Activated CD4-positive, alpha-beta T cell treated with anti-CD3 and anti-CD28 coated beads for 36 hours (primary cell): Measurements from ENCODE around the gene GRIPAP1. TPM values are rescaled to one million over a fixed set of nuclear protein-coding genes. Genes with fewer than 3 reads are reported as not detected.

Experiments used
- ATAC-seq: fragments of 200-7000 bp; cut with Tn5 transposase; one replicate; pipeline ENCODE4 v1.10.0; 2021; ENCODE audit warnings: mild to moderate bottlenecking, moderate library complexity
- CTCF ChIA-PET: fragments of 350-600 bp; sonication (Branson Sonifier 250); formaldehyde crosslinking; loops from one replicate; lab custom pipeline; 2021; ENCODE audit warnings: antibody characterized with exemption; lab: Charles Lee
- POLR2A ChIA-PET: fragments of 350-600 bp; sonication (Branson Sonifier 250); formaldehyde crosslinking; loops from one replicate; lab custom pipeline; 2021; ENCODE audit warnings: antibody characterized with exemption, inconsistent platforms; lab: Charles Lee
- DNase-seq: peaks from one replicate; pipeline ENCODE4 v3.0.0-alpha.2; 2020
- H3K27ac Mint-ChIP-seq: one replicate; pipeline ENCODE4 v1.8.0; 2021; ENCODE audit warnings: mixed read lengths
- H3K27me3 Mint-ChIP-seq: one replicate; pipeline ENCODE4 v1.8.0; 2021; ENCODE audit warnings: mixed read lengths
- H3K36me3 Mint-ChIP-seq: one replicate; pipeline ENCODE4 v1.8.0; 2021; ENCODE audit warnings: low read depth, mixed read lengths
- H3K4me1 Mint-ChIP-seq: one replicate; pipeline ENCODE4 v1.8.0; 2021; ENCODE audit warnings: mixed read lengths
- H3K4me3 Mint-ChIP-seq: one replicate; pipeline ENCODE4 v1.8.0; 2021; ENCODE audit warnings: mild to moderate bottlenecking, moderate library complexity, mixed read lengths
- H3K9me3 Mint-ChIP-seq: one replicate; pipeline ENCODE4 v1.8.0; 2021; ENCODE audit warnings: low read depth, mixed read lengths
- intact Hi-C, 2 experiments: fragments of 100-400 bp; cut with DNase I in 1 of 2; cut with micrococcal nuclease in 1 of 2; formaldehyde crosslinking; loops; one replicate each; pipeline versions ENCODE4 v1.14.2 to v1.15.1; 2022 to 2024; cut with DNase I, micrococcal nuclease
- total RNA-seq, 2 experiments: library from RNA; stranded (reverse); gene quantifications; one replicate each; pipeline ENCODE4 v1.2.3, GENCODE V29; 2021

GRIPAP1 gene
- 10 to 100 TPM; 57.8 to 63.3 TPM for total RNA-seq

- H3K27ac Mint-ChIP-seq: peak within 1 kb of the TSS; percentile 98
- H3K9me3 Mint-ChIP-seq: no peaks in the 10 kb centered on the region
- ChIA-PET POLR2A (interaction anchor here (1.0 kb wide), 1 partner anchor 326 kb away, joined by 7 read pairs; no protein-coding TSS in a partner anchor), CTCF (interaction anchor here (0.6 to 1.3 kb wide), 4 partner anchors 41 to 227 kb away, joined by 3 to 5 read pairs (median 4); partner anchors contain the start of gene TFE3)
- DNase-seq (peak; percentile 87), ATAC-seq (peak; percentile 82)
- peaks cover 27% of the 10 kb centered on the region for H3K36me3 Mint-ChIP-seq
- no peaks in the 10 kb centered on the region for H3K27me3 Mint-ChIP-seq
- intact Hi-C loops: loop anchor here (1.0 to 5.0 kb wide), 13 partner anchors 41 to 428 kb away; partner anchors contain the start of genes TFE3 (in 2 of the 2), OTUD5 (in 1 of the 2), PPP1R3F (in 1 of the 2) and PRAF2 (in 1 of the 2)
- peaks cover 34% of the 10 kb centered on the region for H3K4me1 Mint-ChIP-seq
- peak within 1 kb of the TSS; percentile 97 for H3K4me3 Mint-ChIP-seq
Measured at GRCh38 chrX:49002091-49002935, at the start of gene GRIPAP1. GRIPAP1 (minus strand) TSS chrX:49002264; CDS start chrX:49002229, 35 bp downstream.

- Mint-ChIP-seq H3K27me3 (no peaks in the 10 kb centered on the region), H3K4me3 (peak overlapping the region; percentile 93), H3K36me3 (peaks cover 7% of the 10 kb centered on the region), H3K9me3 (no peaks in the 10 kb centered on the region), H3K4me1 (peaks cover 36% of the 10 kb centered on the region), H3K27ac (peak overlapping the region; percentile 86)
- ChIA-PET POLR2A (interaction anchor here (0.5 to 0.9 kb wide), 3 partner anchors 9 to 455 kb away, joined by 3 to 6 read pairs (median 3); no protein-coding TSS in a partner anchor), CTCF (interaction anchor here (0.7 to 1.4 kb wide), 2 partner anchors 85 to 168 kb away, joined by 3 to 8 read pairs; no protein-coding TSS in a partner anchor)
- intact Hi-C loops: loop anchor here (1.0 kb wide), 12 partner anchors 9 to 470 kb away; partner anchors contain the start of genes GRIPAP1 (in 2 of the 2), PIM2 (in 1 of the 2), PPP1R3F (in 1 of the 2) and PQBP1 (in 1 of the 2)
- DNase-seq: no peak
- ATAC-seq: no peak
Measured at GRCh38 chrX:49043987-49044281, 41.9 kb upstream of the GRIPAP1 start.

- intact Hi-C loops: loop anchor here (1.0 kb wide), 12 partner anchors 10 to 469 kb away; partner anchors contain the start of genes GRIPAP1 (in 2 of the 2), PIM2 (in 1 of the 2), PPP1R3F (in 1 of the 2) and PQBP1 (in 1 of the 2)
- H3K4me3 Mint-ChIP-seq: peak within 1 kb of the TSS; percentile 93
- H3K27ac Mint-ChIP-seq: peak within 1 kb of the TSS; percentile 94
- ATAC-seq (peak; percentile 91), DNase-seq (peak; percentile 97)
- ChIA-PET CTCF (interaction anchor here (0.9 to 1.4 kb wide), 3 partner anchors 10 to 85 kb away, joined by 4 to 8 read pairs (median 5); partner anchors contain the start of gene GRIPAP1), POLR2A (interaction anchor here (0.5 to 0.9 kb wide), 3 partner anchors 9 to 454 kb away, joined by 3 to 6 read pairs (median 3); no protein-coding TSS in a partner anchor)
- H3K36me3 Mint-ChIP-seq: peaks cover 12% of the 10 kb centered on the region
- peaks cover 41% of the 10 kb centered on the region for H3K4me1 Mint-ChIP-seq
- H3K9me3 Mint-ChIP-seq: no peaks in the 10 kb centered on the region
- no peaks in the 10 kb centered on the region for H3K27me3 Mint-ChIP-seq
Measured at GRCh38 chrX:49043220-49043986, 41.3 kb upstream of the GRIPAP1 start, which contains the start of gene TFE3. TFE3 (minus strand) TSS chrX:49043357; CDS start chrX:49043226, 131 bp downstream.

DNA sequence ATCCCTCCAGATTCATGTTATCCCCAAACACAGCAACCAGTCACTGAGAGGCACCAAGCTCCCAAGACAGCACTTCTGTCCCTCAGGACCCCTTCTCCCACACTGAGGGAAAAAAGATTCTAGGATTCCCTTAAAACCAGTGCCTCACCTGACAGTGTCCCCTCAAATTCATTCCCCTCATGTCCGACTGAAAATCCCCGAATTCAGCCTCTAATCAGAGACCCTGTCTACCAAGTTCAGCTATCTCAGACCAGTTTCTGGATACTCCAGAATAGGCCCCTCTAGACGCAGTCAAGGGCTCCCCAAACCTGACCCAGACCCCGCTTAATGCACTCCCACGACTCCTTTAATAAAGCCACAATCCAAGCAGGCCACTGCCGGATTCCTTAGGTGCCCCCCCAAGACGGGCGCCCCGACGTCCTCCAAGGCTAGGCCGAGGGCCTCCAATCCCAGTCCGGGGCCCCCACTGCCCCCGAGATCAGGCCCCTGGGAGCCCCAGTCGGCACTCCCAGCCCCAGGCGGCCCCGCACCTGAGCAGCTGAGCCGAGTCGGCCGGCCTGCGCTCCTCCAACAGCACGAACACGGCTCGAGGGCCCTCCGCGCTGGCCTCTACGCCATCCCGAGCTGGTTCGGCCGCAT lies 40.6 kb upstream of the GRIPAP1 start:
- CTCF ChIA-PET: interaction anchor here (0.6 to 1.1 kb wide), 3 partner anchors 10 to 96 kb away, joined by 3 to 5 read pairs (median 4); partner anchors contain the start of gene GRIPAP1
- POLR2A ChIA-PET: interaction anchor here (0.9 kb wide), 1 partner anchor 10 kb away, joined by 3 read pairs; no protein-coding TSS in a partner anchor
- intact Hi-C loops: loop anchor here (1.0 kb wide), 12 partner anchors 11 to 468 kb away; partner anchors contain the start of genes GRIPAP1 (in 2 of the 2), PIM2 (in 1 of the 2), PPP1R3F (in 1 of the 2) and PQBP1 (in 1 of the 2)
- Mint-ChIP-seq H3K4me3 (peak overlapping the region; percentile 93), H3K27ac (peak overlapping the region; percentile 94), H3K27me3 (no peaks in the 10 kb centered on the region), H3K9me3 (no peaks in the 10 kb centered on the region), H3K36me3 (peaks cover 16% of the 10 kb centered on the region), H3K4me1 (peaks cover 41% of the 10 kb centered on the region)
- ATAC-seq (no peak), DNase-seq (no peak)

GRCh38 chrX:49041744-49042580 lies 39.9 kb upstream of the GRIPAP1 start:
- DNase-seq: peak; percentile 20
- CTCF ChIA-PET: interaction anchor here (0.6 kb wide), 3 partner anchors 73 to 146 kb away, joined by 3 read pairs; no protein-coding TSS in a partner anchor
- peaks cover 17% of the 10 kb centered on the region for H3K36me3 Mint-ChIP-seq

GRCh38 chrX:49040376-49040955 lies 38.4 kb upstream of the GRIPAP1 start:
- CTCF ChIA-PET: no interaction called here
- H3K27me3 Mint-ChIP-seq: no peaks in the 10 kb centered on the region
- DNase-seq (no peak), ATAC-seq (no peak)
- H3K36me3 Mint-ChIP-seq: peaks cover 19% of the 10 kb centered on the region
- H3K4me1 Mint-ChIP-seq: peaks cover 41% of the 10 kb centered on the region
- POLR2A ChIA-PET: interaction anchor here (0.6 kb wide), 1 partner anchor 343 kb away, joined by 3 read pairs; no protein-coding TSS in a partner anchor
- no peaks in the 10 kb centered on the region for H3K9me3 Mint-ChIP-seq
- H3K4me3 Mint-ChIP-seq: peak overlapping the region; percentile 43
- intact Hi-C loops: no loop called here
- H3K27ac Mint-ChIP-seq: peak overlapping the region; percentile 76

More at GRCh38 chrX:49041744-49042580, 39.9 kb upstream of the GRIPAP1 start:
- peak overlapping the region; percentile 93 for H3K4me3 Mint-ChIP-seq
- no peak for ATAC-seq
- no peaks in the 10 kb centered on the region for H3K9me3 Mint-ChIP-seq
- H3K4me1 Mint-ChIP-seq: peaks cover 41% of the 10 kb centered on the region
- no peaks in the 10 kb centered on the region for H3K27me3 Mint-ChIP-seq
- H3K27ac Mint-ChIP-seq: peak overlapping the region; percentile 94
- POLR2A ChIA-PET: no interaction called here
- intact Hi-C loops: no loop called here

DNA sequence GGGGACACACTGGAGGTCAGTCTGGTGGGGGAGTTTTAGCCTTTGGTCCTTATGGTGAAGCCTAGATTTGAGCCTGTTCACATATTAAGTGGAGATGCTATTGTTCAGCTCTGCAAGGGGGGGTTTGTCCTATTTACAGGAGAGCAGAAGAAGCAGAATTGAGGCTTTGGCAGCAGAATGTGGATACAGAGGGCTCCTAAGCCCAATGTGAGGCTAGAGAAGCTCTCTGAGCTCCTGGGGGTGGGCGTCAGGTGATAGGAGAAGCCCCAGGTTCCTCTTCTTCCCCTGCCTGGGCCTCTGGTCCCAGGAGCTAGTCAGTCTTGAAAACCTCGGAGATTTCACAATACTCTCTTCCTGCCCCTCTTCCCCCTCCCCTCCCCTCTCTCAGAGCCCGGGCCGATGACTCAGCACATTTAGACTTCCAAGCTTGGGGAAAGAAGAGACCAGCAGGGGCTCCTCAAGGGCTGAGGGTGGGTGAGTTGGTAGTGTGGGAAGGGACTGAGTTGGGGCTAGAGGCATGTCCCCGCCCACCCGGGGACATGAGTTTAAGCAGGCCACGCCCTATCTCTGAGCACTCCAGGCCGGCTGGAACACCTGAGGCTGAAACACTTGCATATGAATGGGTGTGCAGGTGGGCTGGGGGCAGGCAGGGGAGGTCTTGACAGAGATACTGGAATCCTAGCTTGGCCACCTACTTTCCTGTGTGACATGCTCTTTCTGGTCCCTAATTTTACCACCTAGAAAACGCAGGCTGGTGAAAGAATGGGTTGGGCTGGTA lies 37.7 kb upstream of the GRIPAP1 start:
- intact Hi-C loops: no loop called here

GRCh38 chrX:49037883-49038475 lies 35.9 kb upstream of the GRIPAP1 start:
- CTCF ChIA-PET: interaction anchor here (0.8 kb wide), 1 partner anchor 53 kb away, joined by 3 read pairs; no protein-coding TSS in a partner anchor
- Mint-ChIP-seq H3K36me3 (peaks cover 28% of the 10 kb centered on the region), H3K27ac (no peak overlapping the region), H3K4me3 (no peak overlapping the region), H3K4me1 (peaks cover 35% of the 10 kb centered on the region), H3K27me3 (no peaks in the 10 kb centered on the region), H3K9me3 (no peaks in the 10 kb centered on the region)
- POLR2A ChIA-PET: no interaction called here
- DNase-seq (no peak), ATAC-seq (no peak)
- intact Hi-C loops: no loop called here

More for the DNA sequence above, 37.7 kb upstream of the GRIPAP1 start:
- Mint-ChIP-seq H3K27ac (peak overlapping the region; percentile 76), H3K4me1 (peaks cover 41% of the 10 kb centered on the region), H3K36me3 (peaks cover 19% of the 10 kb centered on the region), H3K9me3 (no peaks in the 10 kb centered on the region), H3K27me3 (no peaks in the 10 kb centered on the region), H3K4me3 (peak overlapping the region; percentile 43)
- DNase-seq: peak; percentile 67
- peak; percentile 25 for ATAC-seq
- ChIA-PET CTCF (no interaction called here), POLR2A (interaction anchor here (0.6 kb wide), 1 partner anchor 342 kb away, joined by 3 read pairs; no protein-coding TSS in a partner anchor)
